Camera-type eye (tissue), 1 donor: ENCODE results near the gene TCHHL1. TPM values are rescaled to one million over a fixed set of nuclear protein-coding genes. Genes with fewer than 3 reads are reported as not detected.

ENCODE experiments used
- total RNA-seq: library from RNA; depleted of rRNA; stranded (reverse); fragments of >200 nt; gene quantifications from one replicate; pipeline ENCODE4 v1.2.3, GENCODE V29; 2014

Gene TCHHL1
- not detected for total RNA-seq

GRCh38 chr1:152089014-152089674 lies at the start of gene TCHHL1:
Gene TCHHL1 (minus strand): TSS chr1:152089064. CDS start chr1:152088143, 921 bp downstream.

GRCh38 chr1:152115344-152115743 lies 26.5 kb upstream of the TCHHL1 start, which contains the start of gene TCHH:
Gene TCHH (minus strand): TSS chr1:152115444. CDS start chr1:152114080, 1,364 bp downstream.

GRCh38 chr1:152036267-152037216 lies 52.3 kb downstream of the TCHHL1 start, which contains the start of gene S100A11:
Gene S100A11 (minus strand): TSS chr1:152037004. CDS start chr1:152036915, 89 bp downstream.

Other genes starting within 250 kb of the TCHHL1 start
- 0.27 TPM for gene C2CD4D, start 249.2 kb downstream of the TCHHL1 start, total RNA-seq
- not detected for gene THEM5, start 235.4 kb downstream of the TCHHL1 start, total RNA-seq
- 23.2 TPM for gene THEM4, start 179.6 kb downstream of the TCHHL1 start, total RNA-seq
- gene S100A10, start 95.2 kb downstream of the TCHHL1 start, total RNA-seq = 71.2 TPM
- 13.1 TPM for gene S100A11, start 52.1 kb downstream of the TCHHL1 start, total RNA-seq
- gene TCHH, start 26.4 kb upstream of the TCHHL1 start, total RNA-seq = 0.66 TPM
- gene RPTN, start 70.2 kb upstream of the TCHHL1 start, total RNA-seq = not detected
- gene HRNR, start 135.1 kb upstream of the TCHHL1 start, total RNA-seq = not detected
- gene FLG, start 236.2 kb upstream of the TCHHL1 start, total RNA-seq = 1.3 TPM